GM23338 (cell line): Measurements from ENCODE around the gene KDM4C. TPM values are rescaled to one million over a fixed set of nuclear protein-coding genes. Genes with fewer than 3 reads are reported as not detected.

Experiments
- ATAC-seq: fragments of 200-7000 bp; cut with Tn5 transposase; 3 replicates; pipeline ENCODE4 v1.9.1; 2020
- DNase-seq: peaks from one replicate; pipeline ENCODE4 v3.0.0-alpha.2; 2015; ENCODE audit warnings: low spot score
- H2AFZ ChIP-seq: fragments of 200-600 bp; sonication (generic); 2 replicates; pipeline ENCODE4 v1.8.0; 2016; ENCODE audit warnings: antibody characterized with exemption, mild to moderate bottlenecking, moderate library complexity
- H3F3A ChIP-seq: fragments of 200-600 bp; sonication (generic); replicated peaks from 2 replicates; pipeline ENCODE4 v1.8.0; 2017; ENCODE audit warnings: antibody characterized with exemption, mixed run types, low read depth
- H3K27ac ChIP-seq: fragments of 200-600 bp; sonication (generic); 2 replicates; pipeline ENCODE4 v1.6.1; 2016; ENCODE audit warnings: low read depth
- H3K27me3 ChIP-seq: fragments of 200-600 bp; sonication (generic); 2 replicates; pipeline ENCODE4 v1.8.0; 2016; ENCODE audit warnings: mild to moderate bottlenecking, mixed run types, moderate library complexity; ENCODE audit not compliant: insufficient read depth
- H3K36me3 ChIP-seq: fragments of 200-600 bp; sonication (generic); 2 replicates; pipeline ENCODE4 v1.8.0; 2016; ENCODE audit warnings: mild to moderate bottlenecking; ENCODE audit not compliant: insufficient read depth
- H3K4me1 ChIP-seq: fragments of 200-600 bp; sonication (generic); 2 replicates; pipeline ENCODE4 v1.8.0; 2016; ENCODE audit warnings: mild to moderate bottlenecking, moderate library complexity; ENCODE audit not compliant: insufficient read depth
- H3K4me2 ChIP-seq: fragments of 200-600 bp; sonication (generic); 2 replicates; pipeline ENCODE4 v1.7.1; 2017; ENCODE audit warnings: mixed run types
- H3K4me3 ChIP-seq: fragments of 200-600 bp; sonication (generic); 2 replicates; pipeline ENCODE4 v1.6.1; 2016; ENCODE audit warnings: mixed run types
- H3K79me2 ChIP-seq: fragments of 200-600 bp; sonication (generic); replicated peaks from 2 replicates; pipeline ENCODE4 v1.8.0; 2017; ENCODE audit warnings: mild to moderate bottlenecking; ENCODE audit not compliant: insufficient read depth
- H3K9me2 ChIP-seq: fragments of 200-600 bp; sonication (generic); 2 replicates; pipeline ENCODE4 v1.8.0; 2017; ENCODE audit not compliant: insufficient read depth
- H4K20me1 ChIP-seq: fragments of 200-600 bp; sonication (generic); replicated peaks from 2 replicates; pipeline ENCODE4 v1.8.0; 2017; ENCODE audit warnings: mild to moderate bottlenecking; ENCODE audit not compliant: insufficient read depth
- H3K27ac Mint-ChIP-seq: 2 replicates; pipeline ENCODE4 v1.8.0; 2020; ENCODE audit warnings: inconsistent platforms, mild to moderate bottlenecking, moderate library complexity, mixed read lengths
- H3K27me3 Mint-ChIP-seq: 3 replicates; pipeline ENCODE4 v1.8.0; 2022; ENCODE audit warnings: low read depth, mild to moderate bottlenecking, moderate library complexity, mixed read lengths, inconsistent platforms; ENCODE audit not compliant: insufficient read depth, poor library complexity
- H3K36me3 Mint-ChIP-seq: 3 replicates; pipeline ENCODE4 v1.8.0; 2021; ENCODE audit warnings: low read depth, mild to moderate bottlenecking, inconsistent platforms, moderate library complexity, mixed read lengths
- H3K4me1 Mint-ChIP-seq: 3 replicates; pipeline ENCODE4 v1.8.0; 2020; ENCODE audit warnings: mild to moderate bottlenecking, inconsistent platforms, mixed read lengths
- H3K4me3 Mint-ChIP-seq: 3 replicates; pipeline ENCODE4 v1.8.0; 2021; ENCODE audit warnings: moderate library complexity, mild to moderate bottlenecking, inconsistent platforms, mixed read lengths
- H3K9me3 Mint-ChIP-seq: 3 replicates; pipeline ENCODE4 v1.8.0; 2020; ENCODE audit warnings: moderate library complexity, mild to moderate bottlenecking, inconsistent platforms, mixed read lengths
- CREB1 ChIP-seq: fragments of 250-450 bp; sonication (Bioruptor Pico); IDR thresholded peaks from 2 replicates; pipeline ENCODE4 v1.5.0; 2020; ENCODE audit warnings: low read depth, mild to moderate bottlenecking, moderate library complexity
- EZH2 ChIP-seq: fragments of 200-600 bp; sonication (generic); IDR thresholded peaks from one replicate; pipeline ENCODE4 v1.8.0; 2017; ENCODE audit warnings: antibody characterized with exemption, mild to moderate bottlenecking, low read depth; ENCODE audit not compliant: unreplicated experiment
- JUNB ChIP-seq: IDR thresholded peaks from one replicate; pipeline ENCODE4 v1.6.1; 2016; ENCODE audit warnings: antibody characterized with exemption; ENCODE audit not compliant: unreplicated experiment
- NANOG ChIP-seq: IDR thresholded peaks from 2 replicates; pipeline ENCODE4 v1.6.1; 2016; ENCODE audit warnings: antibody characterized with exemption, borderline replicate concordance
- STAT1 ChIP-seq: IDR thresholded peaks from one replicate; pipeline ENCODE4 v1.6.1; 2016; ENCODE audit warnings: antibody characterized with exemption; ENCODE audit not compliant: unreplicated experiment
- ZNF114 ChIP-seq: fragments of 250-450 bp; sonication (Bioruptor Pico); IDR thresholded peaks from 2 replicates; pipeline ENCODE4 v1.5.0; 2020; ENCODE audit warnings: mild to moderate bottlenecking, moderate library complexity
- polyA plus RNA-seq: library from polyadenylated mRNA; unstranded; fragments of >200 nt; fragmentation: Nextera tagmentation; extraction: Ambion mirVana; gene quantifications from 2 replicates; pipeline ENCODE4 v1.2.1, GENCODE V29; 2016
- total RNA-seq: library from RNA; depleted of rRNA; stranded (reverse); fragments of >200 nt; shearing (Covaris generic); gene quantifications from 2 replicates; pipeline ENCODE4 v1.2.3, GENCODE V29; 2014
- TF ChIP-seq, protein P1 (sequence below): fragments of 250-450 bp; sonication (Bioruptor Pico); IDR thresholded peaks from 2 replicates; pipeline ENCODE4 v1.5.0; 2020; ENCODE audit warnings: mild to moderate bottlenecking, moderate library complexity
- TF ChIP-seq, protein P2 (sequence below): IDR thresholded peaks from one replicate; pipeline ENCODE4 v1.6.1; 2018; ENCODE audit warnings: antibody characterized with exemption; ENCODE audit not compliant: unreplicated experiment
- TF ChIP-seq, protein P3 (sequence below): IDR thresholded peaks from 2 replicates; pipeline ENCODE4 v1.6.1; 2016; ENCODE audit warnings: antibody characterized with exemption

Gene KDM4C
- total and polyA plus RNA-seq, 2 experiments from 2014 or later: 12.0 to 43.8 TPM

DNA sequence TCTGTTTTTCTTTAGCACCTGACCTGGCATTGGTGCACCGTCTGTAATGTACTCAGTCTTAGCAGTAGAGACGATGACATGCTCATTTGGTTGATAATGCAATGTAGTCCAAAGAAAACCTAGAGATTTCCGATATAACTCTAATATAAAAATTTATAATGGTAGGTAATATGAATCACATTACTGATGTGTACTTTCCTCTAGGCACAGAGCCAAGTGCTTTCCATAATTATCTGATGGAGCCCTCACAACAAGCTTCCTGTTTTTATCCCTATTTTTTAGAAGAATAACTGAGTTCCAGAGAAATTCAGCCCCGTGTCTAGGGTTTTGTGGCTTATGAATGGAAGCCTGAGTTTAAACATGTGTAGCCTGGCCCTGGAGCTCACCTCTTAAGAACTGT is 53.7 kb downstream of the KDM4C start:
- Histone ChIP-seq H3K4me1 (no peaks in the 10 kb centered on the region), H3K79me2 (no peaks in the 10 kb centered on the region; the same call in 1 of the 2 replicates), H3K4me2 (no peak overlapping the region), H2AFZ (no peak overlapping the region), H3K36me3 (no peaks in the 10 kb centered on the region), H4K20me1 (no peaks in the 10 kb centered on the region), H3K4me3 (no peak overlapping the region), H3K27ac (no peak overlapping the region), H3K9me2 (no peaks in the 10 kb centered on the region), H3K27me3 (no peaks in the 10 kb centered on the region), H3F3A (no peaks in the 10 kb centered on the region)
- ATAC-seq (no peak), DNase-seq (no peak)
- Mint-ChIP-seq H3K36me3 (peaks cover 20% of the 10 kb centered on the region), H3K4me1 (no peaks in the 10 kb centered on the region), H3K27ac (no peak overlapping the region), H3K27me3 (peaks cover 2% of the 10 kb centered on the region), H3K9me3 (peaks cover 10% of the 10 kb centered on the region), H3K4me3 (no peak overlapping the region)
- TF ChIP-seq NANOG (no peak), JUNB (no peak), STAT1 (no peak), ZNF114 (CRISPR knock-in tag) (no peak), EZH2 (no peak), CREB1 (CRISPR knock-in tag) (no peak)
- TF ChIP-seq, protein P1, sequence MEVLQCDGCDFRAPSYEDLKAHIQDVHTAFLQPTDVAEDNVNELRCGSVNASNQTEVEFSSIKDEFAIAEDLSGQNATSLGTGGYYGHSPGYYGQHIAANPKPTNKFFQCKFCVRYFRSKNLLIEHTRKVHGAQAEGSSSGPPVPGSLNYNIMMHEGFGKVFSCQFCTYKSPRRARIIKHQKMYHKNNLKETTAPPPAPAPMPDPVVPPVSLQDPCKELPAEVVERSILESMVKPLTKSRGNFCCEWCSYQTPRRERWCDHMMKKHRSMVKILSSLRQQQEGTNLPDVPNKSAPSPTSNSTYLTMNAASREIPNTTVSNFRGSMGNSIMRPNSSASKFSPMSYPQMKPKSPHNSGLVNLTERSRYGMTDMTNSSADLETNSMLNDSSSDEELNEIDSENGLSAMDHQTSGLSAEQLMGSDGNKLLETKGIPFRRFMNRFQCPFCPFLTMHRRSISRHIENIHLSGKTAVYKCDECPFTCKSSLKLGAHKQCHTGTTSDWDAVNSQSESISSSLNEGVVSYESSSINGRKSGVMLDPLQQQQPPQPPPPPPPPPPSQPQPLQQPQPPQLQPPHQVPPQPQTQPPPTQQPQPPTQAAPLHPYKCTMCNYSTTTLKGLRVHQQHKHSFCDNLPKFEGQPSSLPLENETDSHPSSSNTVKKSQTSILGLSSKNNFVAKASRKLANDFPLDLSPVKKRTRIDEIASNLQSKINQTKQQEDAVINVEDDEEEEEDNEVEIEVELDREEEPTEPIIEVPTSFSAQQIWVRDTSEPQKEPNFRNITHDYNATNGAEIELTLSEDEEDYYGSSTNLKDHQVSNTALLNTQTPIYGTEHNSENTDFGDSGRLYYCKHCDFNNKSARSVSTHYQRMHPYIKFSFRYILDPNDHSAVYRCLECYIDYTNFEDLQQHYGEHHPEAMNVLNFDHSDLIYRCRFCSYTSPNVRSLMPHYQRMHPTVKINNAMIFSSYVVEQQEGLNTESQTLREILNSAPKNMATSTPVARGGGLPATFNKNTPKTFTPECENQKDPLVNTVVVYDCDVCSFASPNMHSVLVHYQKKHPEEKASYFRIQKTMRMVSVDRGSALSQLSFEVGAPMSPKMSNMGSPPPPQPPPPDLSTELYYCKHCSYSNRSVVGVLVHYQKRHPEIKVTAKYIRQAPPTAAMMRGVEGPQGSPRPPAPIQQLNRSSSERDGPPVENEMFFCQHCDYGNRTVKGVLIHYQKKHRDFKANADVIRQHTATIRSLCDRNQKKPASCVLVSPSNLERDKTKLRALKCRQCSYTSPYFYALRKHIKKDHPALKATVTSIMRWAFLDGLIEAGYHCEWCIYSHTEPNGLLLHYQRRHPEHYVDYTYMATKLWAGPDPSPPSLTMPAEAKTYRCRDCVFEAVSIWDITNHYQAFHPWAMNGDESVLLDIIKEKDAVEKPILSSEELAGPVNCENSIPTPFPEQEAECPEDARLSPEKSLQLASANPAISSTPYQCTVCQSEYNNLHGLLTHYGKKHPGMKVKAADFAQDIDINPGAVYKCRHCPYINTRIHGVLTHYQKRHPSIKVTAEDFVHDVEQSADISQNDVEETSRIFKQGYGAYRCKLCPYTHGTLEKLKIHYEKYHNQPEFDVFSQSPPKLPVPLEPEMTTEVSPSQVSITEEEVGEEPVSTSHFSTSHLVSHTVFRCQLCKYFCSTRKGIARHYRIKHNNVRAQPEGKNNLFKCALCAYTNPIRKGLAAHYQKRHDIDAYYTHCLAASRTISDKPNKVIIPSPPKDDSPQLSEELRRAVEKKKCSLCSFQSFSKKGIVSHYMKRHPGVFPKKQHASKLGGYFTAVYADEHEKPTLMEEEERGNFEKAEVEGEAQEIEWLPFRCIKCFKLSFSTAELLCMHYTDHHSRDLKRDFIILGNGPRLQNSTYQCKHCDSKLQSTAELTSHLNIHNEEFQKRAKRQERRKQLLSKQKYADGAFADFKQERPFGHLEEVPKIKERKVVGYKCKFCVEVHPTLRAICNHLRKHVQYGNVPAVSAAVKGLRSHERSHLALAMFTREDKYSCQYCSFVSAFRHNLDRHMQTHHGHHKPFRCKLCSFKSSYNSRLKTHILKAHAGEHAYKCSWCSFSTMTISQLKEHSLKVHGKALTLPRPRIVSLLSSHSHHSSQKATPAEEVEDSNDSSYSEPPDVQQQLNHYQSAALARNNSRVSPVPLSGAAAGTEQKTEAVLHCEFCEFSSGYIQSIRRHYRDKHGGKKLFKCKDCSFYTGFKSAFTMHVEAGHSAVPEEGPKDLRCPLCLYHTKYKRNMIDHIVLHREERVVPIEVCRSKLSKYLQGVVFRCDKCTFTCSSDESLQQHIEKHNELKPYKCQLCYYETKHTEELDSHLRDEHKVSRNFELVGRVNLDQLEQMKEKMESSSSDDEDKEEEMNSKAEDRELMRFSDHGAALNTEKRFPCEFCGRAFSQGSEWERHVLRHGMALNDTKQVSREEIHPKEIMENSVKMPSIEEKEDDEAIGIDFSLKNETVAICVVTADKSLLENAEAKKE (CRISPR knock-in tag): no peak
- TF ChIP-seq, protein P2, sequence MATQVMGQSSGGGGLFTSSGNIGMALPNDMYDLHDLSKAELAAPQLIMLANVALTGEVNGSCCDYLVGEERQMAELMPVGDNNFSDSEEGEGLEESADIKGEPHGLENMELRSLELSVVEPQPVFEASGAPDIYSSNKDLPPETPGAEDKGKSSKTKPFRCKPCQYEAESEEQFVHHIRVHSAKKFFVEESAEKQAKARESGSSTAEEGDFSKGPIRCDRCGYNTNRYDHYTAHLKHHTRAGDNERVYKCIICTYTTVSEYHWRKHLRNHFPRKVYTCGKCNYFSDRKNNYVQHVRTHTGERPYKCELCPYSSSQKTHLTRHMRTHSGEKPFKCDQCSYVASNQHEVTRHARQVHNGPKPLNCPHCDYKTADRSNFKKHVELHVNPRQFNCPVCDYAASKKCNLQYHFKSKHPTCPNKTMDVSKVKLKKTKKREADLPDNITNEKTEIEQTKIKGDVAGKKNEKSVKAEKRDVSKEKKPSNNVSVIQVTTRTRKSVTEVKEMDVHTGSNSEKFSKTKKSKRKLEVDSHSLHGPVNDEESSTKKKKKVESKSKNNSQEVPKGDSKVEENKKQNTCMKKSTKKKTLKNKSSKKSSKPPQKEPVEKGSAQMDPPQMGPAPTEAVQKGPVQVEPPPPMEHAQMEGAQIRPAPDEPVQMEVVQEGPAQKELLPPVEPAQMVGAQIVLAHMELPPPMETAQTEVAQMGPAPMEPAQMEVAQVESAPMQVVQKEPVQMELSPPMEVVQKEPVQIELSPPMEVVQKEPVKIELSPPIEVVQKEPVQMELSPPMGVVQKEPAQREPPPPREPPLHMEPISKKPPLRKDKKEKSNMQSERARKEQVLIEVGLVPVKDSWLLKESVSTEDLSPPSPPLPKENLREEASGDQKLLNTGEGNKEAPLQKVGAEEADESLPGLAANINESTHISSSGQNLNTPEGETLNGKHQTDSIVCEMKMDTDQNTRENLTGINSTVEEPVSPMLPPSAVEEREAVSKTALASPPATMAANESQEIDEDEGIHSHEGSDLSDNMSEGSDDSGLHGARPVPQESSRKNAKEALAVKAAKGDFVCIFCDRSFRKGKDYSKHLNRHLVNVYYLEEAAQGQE: no peak
- TF ChIP-seq, protein P3, sequence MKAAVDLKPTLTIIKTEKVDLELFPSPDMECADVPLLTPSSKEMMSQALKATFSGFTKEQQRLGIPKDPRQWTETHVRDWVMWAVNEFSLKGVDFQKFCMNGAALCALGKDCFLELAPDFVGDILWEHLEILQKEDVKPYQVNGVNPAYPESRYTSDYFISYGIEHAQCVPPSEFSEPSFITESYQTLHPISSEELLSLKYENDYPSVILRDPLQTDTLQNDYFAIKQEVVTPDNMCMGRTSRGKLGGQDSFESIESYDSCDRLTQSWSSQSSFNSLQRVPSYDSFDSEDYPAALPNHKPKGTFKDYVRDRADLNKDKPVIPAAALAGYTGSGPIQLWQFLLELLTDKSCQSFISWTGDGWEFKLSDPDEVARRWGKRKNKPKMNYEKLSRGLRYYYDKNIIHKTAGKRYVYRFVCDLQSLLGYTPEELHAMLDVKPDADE: no peak
